ENCODE measurements around the gene CRELD1. TPM values are rescaled to one million over a fixed set of nuclear protein-coding genes. Genes with fewer than 3 reads are reported as not detected.

CRELD1 gene
- total and polyA plus RNA-seq, 9 of the 15 experiments (the other 6 are each of a cell fraction or from before 2014, with no cell fraction given): 3.3 to 25.8 (median 16.5) TPM

- TF ChIP-seq MGA (IDR thresholded peaks at IDR 0.05) (peak; percentile 45; the same call in 1 of the 2 replicates), RBBP5 (IDR thresholded peaks at IDR 0.05; ENCODE audit: borderline replicate concordance, insufficient read depth, low read length, poor library complexity, severe bottlenecking) (no peak), JUN (IDR thresholded peaks at IDR 0.05; ENCODE audit: borderline replicate concordance, low read depth, low read length) (peak; percentile 99), JUN (CRISPR knock-in tag; IDR thresholded peaks at IDR 0.05; ENCODE audit: borderline replicate concordance) (peak; percentile 82; the same call in 1 of the 2 replicates), KDM1A (IDR thresholded peaks at IDR 0.05) (peak in 1 of 2 experiments; percentile 20; a peak in 1 of 4 replicates), E2F4 (CRISPR knock-in tag; IDR thresholded peaks at IDR 0.05; ENCODE audit: low read depth) (no peak), RB1 (IDR thresholded peaks at IDR 0.05; ENCODE audit: low read depth) (no peak), RFX1 (IDR thresholded peaks at IDR 0.05) (no peak; the same call in 1 of the 2 replicates), ZNF583 (CRISPR knock-in tag; IDR thresholded peaks at IDR 0.05) (peak; percentile 98), MAFF (IDR thresholded peaks at IDR 0.05; ENCODE audit: low read length) (peak; percentile 99), HEY1 (CRISPR knock-in tag; IDR thresholded peaks at IDR 0.05; ENCODE audit: borderline replicate concordance) (no peak), TARDBP (IDR thresholded peaks at IDR 0.05) (no peak), ZKSCAN1 (IDR thresholded peaks at IDR 0.05; ENCODE audit: low read depth, low read length) (no peak)
Measured at GRCh38 chr3:9976721-9977709, 43.4 kb downstream of the CRELD1 start (continued).
